AG04449 (cell line): ENCODE results near the gene FOXF1.

Experiments
- CTCF ChIA-PET: fragments of 350-600 bp; formaldehyde crosslinking; extraction: SDS; loops from one replicate; lab custom pipeline; 2021; ENCODE audit warnings: antibody characterized with exemption; lab: Yijun Ruan, JAX
- POLR2A ChIA-PET: fragments of 400-600, 350-600 bp; formaldehyde crosslinking; extraction: SDS; loops from one replicate; lab custom pipeline; 2020; ENCODE audit warnings: antibody characterized with exemption, inconsistent platforms; lab: Yijun Ruan, JAX
- DNase-seq: peaks from one replicate; pipeline ENCODE4 v3.0.0-alpha.2; 2010; ENCODE audit warnings: low read depth, low spot score
- H3K4me3 ChIP-seq: 2 replicates; pipeline ENCODE4 v1.5.1; 2011; ENCODE audit warnings: low read depth, mild to moderate bottlenecking, control low read depth, low read length
- CTCF ChIP-seq: IDR thresholded peaks from one replicate; pipeline ENCODE4 v1.5.1; 2011; ENCODE audit warnings: mild to moderate bottlenecking, moderate library complexity, low read length, control low read depth, inconsistent platforms; ENCODE audit not compliant: insufficient read depth; ENCODE audit errors: missing control alignments

The FOXF1 gene

GRCh38 chr16:86510465-86511261 lies at the start of gene FOXF1:
TSS of gene FOXF1 (plus strand) at chr16:86510527. CDS start at chr16:86510570, 43 bp downstream.
- H3K4me3 ChIP-seq, result peak within 1 kb of the TSS; percentile 64
- no peak for TF ChIP-seq CTCF
- CTCF ChIA-PET, result interaction anchor here (0.9 to 2.5 kb wide), 7 partner anchors 10 to 438 kb away, joined by 3 to 18 read pairs (median 6); no protein-coding TSS in a partner anchor
- no peak for DNase-seq
- POLR2A ChIA-PET, result interaction anchor here (0.5 to 1.5 kb wide), 2 partner anchors 52 to 437 kb away, joined by 3 to 4 read pairs; no protein-coding TSS in a partner anchor

GRCh38 chr16:86461037-86461436 lies 49.3 kb upstream of the FOXF1 start:
- CTCF ChIA-PET, result no interaction called here
- no peak for TF ChIP-seq CTCF

GRCh38 chr16:86462334-86463084 lies 47.8 kb upstream of the FOXF1 start:
- POLR2A ChIA-PET, result no interaction called here
- no peak for DNase-seq
- no peak overlapping the region for H3K4me3 ChIP-seq
- CTCF ChIA-PET, result interaction anchor here (1.5 kb wide), 1 partner anchor 8 kb away, joined by 3 read pairs; no protein-coding TSS in a partner anchor
- TF ChIP-seq CTCF, result no peak

More at GRCh38 chr16:86461037-86461436, 49.3 kb upstream of the FOXF1 start:
- no peak for DNase-seq
- POLR2A ChIA-PET, result no interaction called here
- no peak overlapping the region for H3K4me3 ChIP-seq

GRCh38 chr16:86464044-86464443 lies 46.3 kb upstream of the FOXF1 start:
- ChIA-PET POLR2A (no interaction called here), CTCF (interaction anchor here (1.5 kb wide), 1 partner anchor 10 kb away, joined by 3 read pairs; no protein-coding TSS in a partner anchor)
- DNase-seq, result no peak
- no peak for TF ChIP-seq CTCF
- no peak overlapping the region for H3K4me3 ChIP-seq

GRCh38 chr16:86465434-86465833 lies 44.9 kb upstream of the FOXF1 start:
- DNase-seq, result no peak
- ChIA-PET POLR2A (no interaction called here), CTCF (no interaction called here)
- H3K4me3 ChIP-seq, result no peak overlapping the region
- no peak for TF ChIP-seq CTCF
